ENCODE data around the gene KIF5C.

- TF ChIP-seq CTCF (IDR thresholded peaks at IDR 0.05; ENCODE audit: low read length) (no peak), EZH2 (IDR thresholded peaks at IDR 0.05; ENCODE audit: borderline replicate concordance, low read length) (no peak)
Observed at GRCh38 chr2:149006883-149007543, 132.0 kb downstream of the KIF5C start.

All from OCI-LY1 (cell line).